VCaP (cell line): Measurements from ENCODE around the gene PRMT5.
A peak's percentile ranks its signal among the peaks of the same experiment; 100 is the strongest.
"Not testable (repeated sequence)": the region's sequence is repeated elsewhere in the genome, so short reads cannot be mapped to it uniquely, and the experiment has no call there.

Source experiments
- H3K27ac ChIP-seq: fragments of 450-650 bp; 2 replicates; pipeline ENCODE4 v1.5.1; 2017
- TF ChIP-seq, protein P1 (sequence below): fragments of 450-650 bp; conservative IDR thresholded peaks from 2 replicates; pipeline ENCODE4 v1.5.1; 2017; ENCODE audit warnings: mild to moderate bottlenecking, moderate library complexity

Gene PRMT5

DNA sequence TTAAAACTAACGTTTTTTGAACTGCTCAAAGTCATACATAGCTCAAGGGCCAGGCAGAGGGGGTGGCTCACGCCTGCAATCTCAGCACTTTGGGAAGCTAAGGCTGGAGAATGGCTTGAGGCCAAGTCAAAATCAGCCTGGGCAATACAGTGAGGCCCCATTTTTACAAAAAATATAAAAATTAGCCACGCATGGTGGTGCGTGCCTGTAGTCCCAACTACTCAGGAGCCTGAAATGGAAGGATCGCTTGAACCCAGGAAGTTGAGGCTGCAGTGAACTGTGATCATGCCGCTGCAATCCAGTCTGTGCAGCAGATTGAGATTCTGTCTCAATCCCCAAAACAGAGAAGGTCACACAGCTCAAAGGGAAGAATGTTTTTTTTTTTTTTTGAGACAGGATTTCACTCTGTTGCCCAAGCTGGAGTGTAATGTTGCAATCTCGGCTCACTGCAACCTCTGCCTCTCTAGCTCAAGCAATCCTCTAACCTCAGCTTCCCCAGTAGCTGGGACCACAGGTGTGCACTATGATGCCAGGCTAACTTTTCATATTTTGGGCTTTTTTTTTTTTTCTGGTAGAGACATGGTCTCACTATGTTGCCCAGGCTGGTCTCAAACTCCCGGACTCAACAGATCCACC, 13.2 kb downstream of the PRMT5 start:
- no peak overlapping the region for H3K27ac ChIP-seq
- TF ChIP-seq, protein P1, sequence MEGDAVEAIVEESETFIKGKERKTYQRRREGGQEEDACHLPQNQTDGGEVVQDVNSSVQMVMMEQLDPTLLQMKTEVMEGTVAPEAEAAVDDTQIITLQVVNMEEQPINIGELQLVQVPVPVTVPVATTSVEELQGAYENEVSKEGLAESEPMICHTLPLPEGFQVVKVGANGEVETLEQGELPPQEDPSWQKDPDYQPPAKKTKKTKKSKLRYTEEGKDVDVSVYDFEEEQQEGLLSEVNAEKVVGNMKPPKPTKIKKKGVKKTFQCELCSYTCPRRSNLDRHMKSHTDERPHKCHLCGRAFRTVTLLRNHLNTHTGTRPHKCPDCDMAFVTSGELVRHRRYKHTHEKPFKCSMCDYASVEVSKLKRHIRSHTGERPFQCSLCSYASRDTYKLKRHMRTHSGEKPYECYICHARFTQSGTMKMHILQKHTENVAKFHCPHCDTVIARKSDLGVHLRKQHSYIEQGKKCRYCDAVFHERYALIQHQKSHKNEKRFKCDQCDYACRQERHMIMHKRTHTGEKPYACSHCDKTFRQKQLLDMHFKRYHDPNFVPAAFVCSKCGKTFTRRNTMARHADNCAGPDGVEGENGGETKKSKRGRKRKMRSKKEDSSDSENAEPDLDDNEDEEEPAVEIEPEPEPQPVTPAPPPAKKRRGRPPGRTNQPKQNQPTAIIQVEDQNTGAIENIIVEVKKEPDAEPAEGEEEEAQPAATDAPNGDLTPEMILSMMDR: no peak

- H3K27ac ChIP-seq: not testable (repeated sequence)
Observed at GRCh38 chr14:22914836-22915235, 14.3 kb downstream of the PRMT5 start.

DNA sequence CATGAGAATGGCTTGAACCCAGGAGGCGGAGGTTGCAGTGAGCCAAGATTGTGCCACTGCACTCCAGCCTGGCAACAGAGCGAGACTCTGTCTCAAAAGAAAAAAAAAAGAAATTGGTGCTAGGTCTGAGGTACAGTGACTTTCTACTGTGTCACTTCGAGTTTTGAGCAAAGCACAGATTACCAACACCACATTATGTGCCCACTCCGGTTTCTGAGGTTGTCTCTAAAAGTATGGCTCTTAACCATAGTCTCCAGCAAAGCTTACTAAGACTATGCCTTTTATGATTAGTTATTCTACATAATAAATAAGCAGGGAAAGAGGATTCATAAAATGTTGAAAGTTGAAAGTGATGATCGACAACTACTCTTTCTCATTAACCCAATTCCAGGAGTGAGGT, 18.3 kb downstream of the PRMT5 start:
- TF ChIP-seq, protein P1: no peak
- H3K27ac ChIP-seq: no peak overlapping the region

DNA sequence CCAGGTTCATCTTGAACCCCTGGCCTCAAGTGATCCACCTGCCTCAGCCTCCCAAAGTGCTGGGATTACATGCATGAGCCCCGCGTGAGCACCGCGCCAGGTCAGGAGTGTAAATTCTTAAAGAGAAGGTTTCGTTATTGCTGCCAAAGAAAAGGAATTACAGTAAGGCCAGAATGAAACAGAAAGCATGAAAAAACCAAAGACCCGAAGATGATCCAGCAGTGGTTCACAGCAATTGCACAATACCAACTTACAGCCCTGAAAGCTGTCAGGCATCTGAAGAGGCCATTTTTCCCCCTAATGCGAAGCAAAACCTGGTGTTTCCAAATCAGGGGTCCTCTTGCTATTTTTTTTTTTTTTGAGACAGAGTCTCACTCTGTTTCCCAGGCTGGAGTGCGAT, 20.6 kb downstream of the PRMT5 start:
- TF ChIP-seq, protein P1: no peak
- H3K27ac ChIP-seq: no peak overlapping the region

DNA sequence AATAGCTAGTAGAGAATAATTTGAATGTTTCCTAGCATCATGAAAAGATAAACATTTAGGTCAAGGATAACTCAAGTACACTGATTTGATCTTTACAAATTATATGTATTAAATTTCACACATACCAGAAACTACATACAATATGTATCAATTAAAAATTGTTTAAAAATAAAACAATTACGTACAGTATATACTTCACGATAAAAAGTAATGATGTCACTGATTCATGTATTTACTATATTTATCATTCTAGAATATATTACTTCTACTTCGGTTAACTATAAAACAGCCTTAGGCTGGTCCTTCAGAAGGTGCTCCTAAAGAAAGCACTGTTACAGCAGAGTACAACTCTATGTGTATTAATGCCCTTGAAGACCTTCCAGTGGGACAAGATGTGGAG, 21.7 kb downstream of the PRMT5 start:
- TF ChIP-seq, protein P1: no peak

DNA sequence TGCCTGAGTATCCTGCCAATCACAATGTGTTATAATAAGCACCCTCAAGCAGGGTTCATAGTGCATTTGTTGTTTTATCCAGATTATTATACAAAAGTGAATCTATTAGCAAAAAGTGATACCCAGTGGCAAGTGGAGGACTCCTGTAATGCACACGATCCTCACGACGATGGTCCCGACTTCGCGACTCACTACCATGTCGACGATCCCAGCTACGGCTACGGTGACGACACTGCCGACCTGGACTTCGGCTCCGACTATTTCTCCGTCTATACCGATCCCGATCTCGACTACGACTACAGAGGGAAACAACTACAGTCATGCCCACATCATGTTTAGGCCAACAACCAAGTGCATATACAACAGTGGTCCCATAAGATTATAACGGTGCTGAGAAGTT, 23.1 kb downstream of the PRMT5 start:
- H3K27ac ChIP-seq: no peak overlapping the region
- TF ChIP-seq, protein P1: no peak

More for the DNA sequence above, 21.7 kb downstream of the PRMT5 start:
- no peak overlapping the region for H3K27ac ChIP-seq

DNA sequence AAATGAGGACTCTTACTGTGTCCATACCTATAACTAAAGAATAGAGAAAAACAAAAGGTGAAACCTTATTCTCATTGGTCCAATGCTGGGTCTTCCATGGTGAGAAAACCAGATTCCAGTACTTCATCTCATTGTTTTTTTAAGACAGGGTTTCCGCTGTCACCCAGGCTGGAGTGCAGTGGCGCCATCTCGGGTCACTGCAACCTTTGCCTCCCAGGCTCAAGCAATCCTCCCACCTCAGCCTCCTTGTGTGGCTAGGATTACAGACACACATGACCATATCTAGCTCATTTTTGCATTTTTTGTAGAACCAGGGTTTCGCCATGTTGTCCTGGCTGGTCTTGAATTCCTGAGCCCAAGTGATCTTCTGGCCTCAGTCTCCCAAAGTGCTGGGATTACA, 23.5 kb downstream of the PRMT5 start:
- TF ChIP-seq, protein P1: no peak
- no peak overlapping the region for H3K27ac ChIP-seq

DNA sequence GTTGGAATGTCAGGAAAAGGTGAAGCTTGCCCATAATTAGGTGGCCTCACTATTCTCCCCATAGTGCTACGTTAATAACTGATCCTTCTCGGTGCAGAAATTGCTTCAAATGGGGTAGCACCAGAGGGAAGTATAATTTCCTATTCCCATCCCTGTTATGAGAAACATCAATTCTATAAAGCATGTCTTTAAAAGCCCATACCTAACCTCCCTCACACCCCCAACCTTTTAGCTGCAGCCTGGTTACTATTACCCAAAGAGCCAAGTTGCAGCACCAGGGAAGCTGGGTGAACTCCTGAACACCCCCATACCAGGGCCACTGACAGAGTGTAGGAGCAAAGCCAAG, 25.5 kb downstream of the PRMT5 start:
- peak overlapping the region; percentile 65 for H3K27ac ChIP-seq
- TF ChIP-seq, protein P1: no peak
